Left lung (tissue), 10 donors: ENCODE measurements around the gene BACE1-AS. TPM values are rescaled to one million over a fixed set of nuclear protein-coding genes. Genes with fewer than 3 reads are reported as not detected.
"Not testable (repeated sequence)": the region's sequence is repeated elsewhere in the genome, so short reads cannot be mapped to it uniquely, and the experiment has no call there.

Source experiments
- ATAC-seq: fragments of 200-7000 bp; cut with Tn5 transposase; one replicate; pipeline ENCODE4 v1.9.1; 2020; ENCODE audit warnings: moderate library complexity
- DNase-seq, 4 donors: peaks; one replicate each; pipeline ENCODE4 v3.0.0-alpha.2; 2013 to 2020
- H3K27ac ChIP-seq, 2 donors: fragments of 200-600 bp; sonication (generic) in 1 of 2; one replicate each; pipeline versions ENCODE4 v1.5.0 to v1.8.0; 2020 to 2021
- H3K27me3 ChIP-seq, 2 donors: fragments of 200-600 bp; sonication (generic) in 1 of 2; one replicate each; pipeline versions ENCODE4 v1.5.0 to v1.8.0; 2020 to 2021
- H3K36me3 ChIP-seq, 2 donors: fragments of 200-600 bp; sonication (generic) in 1 of 2; one replicate each; pipeline versions ENCODE4 v1.5.0 to v1.8.0; 2020 to 2021
- H3K4me1 ChIP-seq, 2 donors: fragments of 200-600 bp; one replicate each; pipeline ENCODE4 v1.8.0; 2021
- H3K4me3 ChIP-seq, 2 donors: fragments of 200-600 bp; sonication (generic) in 1 of 2; one replicate each; pipeline versions ENCODE4 v1.5.0 to v1.8.0; 2020 to 2021; ENCODE audit warnings: mild to moderate bottlenecking in 1 of 2
- H3K9me3 ChIP-seq, 2 donors: fragments of 200-600 bp; sonication (generic) in 1 of 2; one replicate each; pipeline versions ENCODE4 v1.5.0 to v1.8.0; 2020 to 2021
- intact Hi-C, 2 donors: fragments of 100-400 bp; cut with DNase I; formaldehyde crosslinking; loops; one replicate each; pipeline versions ENCODE4 v1.11.2 to v1.14.2; 2022
- polyA plus RNA-seq, 6 donors: library from polyadenylated mRNA; unstranded; fragments of 120-200 nt; gene quantifications; one replicate each; pipeline ENCODE4 v1.2.1, GENCODE V29; 2013; ENCODE audit not compliant: insufficient read length in 6 of 6
- total RNA-seq, 2 donors: library from RNA; stranded (reverse); fragmentation: NEBNext Ultra II Directional; extraction: Animal tissue kit (Norgen Biotek cat#: 25700); gene quantifications; one replicate each; pipeline ENCODE4 v1.2.1, GENCODE V29; 2021
- TF ChIP-seq, protein P1 (sequence below), 2 donors: fragments of 200-600 bp; sonication (generic) in 1 of 2; IDR thresholded peaks; one replicate each; pipeline versions ENCODE4 v1.5.0 to v1.8.0; 2021; ENCODE audit warnings: antibody characterized with exemption in 2 of 2
- donor health status: DM: no; HTN: yes; CAD: no.
- donor health status: DM: no; HTN: no; CAD: no.

The BACE1-AS gene
- total and polyA plus RNA-seq, 8 donors: 6.4 to 24.3 (median 21.6) TPM

DNA sequence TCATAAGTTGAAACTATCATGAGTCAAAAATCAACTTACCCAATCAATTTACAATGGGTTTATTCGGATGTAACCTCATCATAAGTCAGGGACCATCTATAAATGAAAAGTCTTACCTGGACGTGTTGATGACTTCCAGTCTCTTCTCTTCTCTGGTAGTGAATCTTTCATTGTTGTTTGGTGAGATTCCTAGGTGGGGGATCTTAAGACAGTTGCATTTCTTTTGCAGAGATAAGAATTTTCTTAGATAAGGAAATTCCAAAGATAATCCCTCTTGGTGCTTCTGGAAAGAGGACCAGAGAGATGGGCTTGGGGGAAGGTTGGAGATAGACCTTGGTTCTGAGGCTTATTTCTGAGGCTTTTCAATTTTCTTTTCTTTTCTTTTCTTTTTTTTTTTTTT, 21.3 kb upstream of the BACE1-AS start:
- Histone ChIP-seq H3K36me3 (peaks cover 0 to 12% of the 10 kb centered on the region in 2 donors), H3K4me1 (no peaks in the 10 kb centered on the region), H3K27me3 (no peaks in the 10 kb centered on the region), H3K9me3 (no peaks in the 10 kb centered on the region), H3K27ac (no peak overlapping the region), H3K4me3 (no peak overlapping the region)
- DNase-seq (no peak), ATAC-seq (no peak)
- TF ChIP-seq, protein P1, sequence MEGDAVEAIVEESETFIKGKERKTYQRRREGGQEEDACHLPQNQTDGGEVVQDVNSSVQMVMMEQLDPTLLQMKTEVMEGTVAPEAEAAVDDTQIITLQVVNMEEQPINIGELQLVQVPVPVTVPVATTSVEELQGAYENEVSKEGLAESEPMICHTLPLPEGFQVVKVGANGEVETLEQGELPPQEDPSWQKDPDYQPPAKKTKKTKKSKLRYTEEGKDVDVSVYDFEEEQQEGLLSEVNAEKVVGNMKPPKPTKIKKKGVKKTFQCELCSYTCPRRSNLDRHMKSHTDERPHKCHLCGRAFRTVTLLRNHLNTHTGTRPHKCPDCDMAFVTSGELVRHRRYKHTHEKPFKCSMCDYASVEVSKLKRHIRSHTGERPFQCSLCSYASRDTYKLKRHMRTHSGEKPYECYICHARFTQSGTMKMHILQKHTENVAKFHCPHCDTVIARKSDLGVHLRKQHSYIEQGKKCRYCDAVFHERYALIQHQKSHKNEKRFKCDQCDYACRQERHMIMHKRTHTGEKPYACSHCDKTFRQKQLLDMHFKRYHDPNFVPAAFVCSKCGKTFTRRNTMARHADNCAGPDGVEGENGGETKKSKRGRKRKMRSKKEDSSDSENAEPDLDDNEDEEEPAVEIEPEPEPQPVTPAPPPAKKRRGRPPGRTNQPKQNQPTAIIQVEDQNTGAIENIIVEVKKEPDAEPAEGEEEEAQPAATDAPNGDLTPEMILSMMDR (IDR thresholded peaks at IDR 0.05): no peak
- intact Hi-C loops: no loop called here

DNA sequence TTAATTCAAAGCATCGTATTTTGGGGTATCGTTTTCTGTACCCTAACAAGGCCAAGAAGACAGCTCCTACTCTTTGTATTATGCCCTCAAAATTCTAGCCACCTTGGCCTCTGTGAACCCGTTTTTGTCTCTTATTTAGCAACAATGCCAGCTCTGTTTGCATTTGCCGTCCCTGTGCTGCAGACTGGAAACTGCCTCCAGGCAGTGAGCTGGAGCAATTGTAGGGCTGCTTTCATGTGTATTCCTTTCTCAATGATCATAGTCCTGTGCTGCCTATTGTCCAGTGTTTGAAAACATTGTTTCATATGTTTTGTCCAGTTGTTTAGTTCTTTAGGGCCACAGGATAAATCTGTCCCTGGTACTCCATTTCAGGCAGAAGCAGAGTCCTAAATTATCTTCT, 19.9 kb upstream of the BACE1-AS start:
- no peak for DNase-seq
- Histone ChIP-seq H3K27ac (no peak overlapping the region), H3K4me3 (no peak overlapping the region), H3K27me3 (no peaks in the 10 kb centered on the region), H3K9me3 (no peaks in the 10 kb centered on the region), H3K4me1 (no peaks in the 10 kb centered on the region), H3K36me3 (peaks cover 0 to 12% of the 10 kb centered on the region in 2 donors)
- no peak for ATAC-seq
- TF ChIP-seq, protein P1 (IDR thresholded peaks at IDR 0.05): no peak
- intact Hi-C loops: no loop called here

DNA sequence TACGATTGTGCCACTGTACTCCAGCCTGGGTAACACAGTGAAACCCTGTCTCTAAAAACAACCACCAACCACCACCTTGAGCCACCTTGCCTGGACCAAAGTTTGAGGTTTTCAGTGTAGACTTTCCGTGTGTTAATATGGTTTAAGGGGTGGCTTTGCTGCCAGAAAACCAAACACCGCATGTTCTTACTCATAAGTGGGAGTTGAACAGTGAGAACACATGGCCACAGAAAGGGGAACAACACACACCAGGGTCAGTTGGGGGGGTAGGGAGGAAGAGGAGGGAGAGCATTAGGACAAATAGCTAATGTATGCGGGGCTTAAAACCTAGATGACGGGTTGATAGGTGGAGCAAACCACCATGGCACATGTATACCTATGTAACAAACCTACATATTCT, 19.0 kb upstream of the BACE1-AS start:
- DNase-seq, intact Hi-C loops, H3K27me3 ChIP-seq: not testable (repeated sequence)

DNA sequence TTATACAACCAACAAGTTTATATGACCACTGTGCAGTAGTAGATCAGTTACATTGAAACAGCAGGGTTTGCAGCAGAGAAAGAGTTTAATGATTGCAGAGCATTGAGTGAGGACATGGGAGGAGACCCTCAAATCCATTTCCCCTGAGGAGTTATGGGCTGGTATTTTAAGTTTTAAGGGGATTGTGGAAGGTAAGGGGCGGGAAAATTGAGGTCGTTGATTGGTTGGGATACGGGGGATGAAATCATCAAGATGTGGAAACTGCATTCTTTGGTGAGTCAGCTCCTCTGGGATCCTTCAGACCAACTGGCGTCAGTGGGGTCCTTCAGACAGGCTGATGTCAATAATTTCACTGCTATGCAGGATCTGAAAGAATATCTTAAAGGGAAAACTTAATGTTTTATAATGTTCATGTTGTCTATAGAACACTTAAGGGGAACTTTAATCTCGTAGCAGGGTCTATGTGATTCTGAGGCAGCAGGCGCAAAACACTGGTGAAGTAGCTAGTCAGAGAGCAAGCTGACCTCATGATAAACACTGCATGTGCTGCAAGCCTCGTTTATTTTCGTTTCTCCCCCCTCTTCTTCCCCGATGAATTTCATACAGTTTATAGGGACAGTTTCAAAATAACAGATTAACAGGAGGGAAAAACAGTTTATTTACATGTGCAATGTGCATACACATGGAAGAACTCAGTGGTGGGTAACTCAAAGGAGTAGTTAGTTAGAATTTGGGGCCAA, 17.4 kb upstream of the BACE1-AS start:
- no peak overlapping the region for H3K27ac ChIP-seq
- intact Hi-C loops: no loop called here
- no peaks in the 10 kb centered on the region for H3K9me3 ChIP-seq
- H3K27me3 ChIP-seq: no peaks in the 10 kb centered on the region
- DNase-seq: no peak
- H3K4me1 ChIP-seq: no peaks in the 10 kb centered on the region
- TF ChIP-seq, protein P1 (IDR thresholded peaks at IDR 0.05): no peak
- peak; percentile 49 for ATAC-seq
- H3K4me3 ChIP-seq: no peak overlapping the region
- H3K36me3 ChIP-seq: peaks cover 0 to 4% of the 10 kb centered on the region in 2 donors

More for the DNA sequence above, 19.0 kb upstream of the BACE1-AS start:
- not testable (repeated sequence) for H3K36me3 ChIP-seq, ATAC-seq, H3K9me3 ChIP-seq, H3K27ac ChIP-seq, H3K4me1 ChIP-seq, H3K4me3 ChIP-seq

DNA sequence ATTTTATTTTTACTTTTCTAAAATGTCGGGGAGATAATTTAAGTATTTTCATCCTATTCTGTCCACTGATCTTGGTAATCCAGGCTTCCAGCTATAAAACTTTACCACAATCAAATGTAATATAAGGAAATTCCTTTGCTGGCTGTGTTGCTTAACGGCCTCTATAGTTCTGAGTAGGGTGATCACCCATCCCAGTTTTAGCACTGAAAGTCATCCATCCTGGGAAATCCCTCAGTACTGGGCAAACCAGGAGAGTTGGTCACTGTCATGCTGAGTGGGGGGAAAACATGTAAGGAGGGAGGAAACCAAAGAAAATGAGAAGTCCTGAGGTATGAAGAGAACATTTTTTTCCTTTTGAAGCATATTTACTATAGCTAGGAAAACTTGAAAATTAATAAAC, 12.8 kb upstream of the BACE1-AS start:
- intact Hi-C loops: no loop called here
- Histone ChIP-seq H3K9me3 (no peaks in the 10 kb centered on the region), H3K4me1 (peaks cover 0 to 3% of the 10 kb centered on the region in 2 donors), H3K27ac (no peak overlapping the region), H3K36me3 (peaks cover 0 to 29% of the 10 kb centered on the region in 2 donors), H3K4me3 (no peak overlapping the region), H3K27me3 (no peaks in the 10 kb centered on the region)
- DNase-seq (no peak), ATAC-seq (no peak)
- TF ChIP-seq, protein P1 (IDR thresholded peaks at IDR 0.05): no peak
